Prostate gland (tissue), 2 donors: ENCODE results near the gene STK39.

Experiments
- POLR2AphosphoS5 ChIP-seq: sonication (generic); formaldehyde crosslinking; IDR thresholded peaks from one replicate; pipeline ENCODE4 v1.6.1; 2017; ENCODE audit warnings: antibody characterized with exemption
- TF ChIP-seq, protein P1 (sequence below), 4 experiments: fragments of 200-600 bp in 2 of 4; fragments of 450-650 bp in 2 of 4; sonication (generic) in 2 of 4; IDR thresholded peaks; 1 replicate in 3 of 4; 2 replicates in 1 of 4; pipeline ENCODE4 v1.5.1; 2016 to 2019; ENCODE audit warnings: antibody characterized with exemption in 4 of 4, mild to moderate bottlenecking in 2 of 4, moderate library complexity in 2 of 4

DNA sequence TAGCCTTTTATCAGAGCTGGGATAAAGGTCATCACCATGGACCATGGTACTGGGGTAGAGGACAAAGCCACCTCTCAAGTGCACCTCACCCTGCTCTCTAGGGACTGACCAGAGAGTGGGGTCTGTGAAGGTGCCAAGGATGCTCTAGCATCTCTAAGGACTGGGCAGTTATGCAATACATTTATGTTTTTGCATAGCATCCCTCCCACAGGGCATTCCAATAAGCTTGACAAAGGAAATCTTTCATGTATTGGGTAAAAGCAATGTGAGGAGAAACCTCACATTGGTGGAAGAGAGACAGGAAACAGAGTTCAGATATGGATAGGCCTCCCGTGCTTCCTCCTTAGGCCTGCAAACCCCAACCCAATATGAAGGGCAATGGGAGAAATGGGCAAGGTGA, 31.6 kb downstream of the STK39 start:
- TF ChIP-seq, protein P1, sequence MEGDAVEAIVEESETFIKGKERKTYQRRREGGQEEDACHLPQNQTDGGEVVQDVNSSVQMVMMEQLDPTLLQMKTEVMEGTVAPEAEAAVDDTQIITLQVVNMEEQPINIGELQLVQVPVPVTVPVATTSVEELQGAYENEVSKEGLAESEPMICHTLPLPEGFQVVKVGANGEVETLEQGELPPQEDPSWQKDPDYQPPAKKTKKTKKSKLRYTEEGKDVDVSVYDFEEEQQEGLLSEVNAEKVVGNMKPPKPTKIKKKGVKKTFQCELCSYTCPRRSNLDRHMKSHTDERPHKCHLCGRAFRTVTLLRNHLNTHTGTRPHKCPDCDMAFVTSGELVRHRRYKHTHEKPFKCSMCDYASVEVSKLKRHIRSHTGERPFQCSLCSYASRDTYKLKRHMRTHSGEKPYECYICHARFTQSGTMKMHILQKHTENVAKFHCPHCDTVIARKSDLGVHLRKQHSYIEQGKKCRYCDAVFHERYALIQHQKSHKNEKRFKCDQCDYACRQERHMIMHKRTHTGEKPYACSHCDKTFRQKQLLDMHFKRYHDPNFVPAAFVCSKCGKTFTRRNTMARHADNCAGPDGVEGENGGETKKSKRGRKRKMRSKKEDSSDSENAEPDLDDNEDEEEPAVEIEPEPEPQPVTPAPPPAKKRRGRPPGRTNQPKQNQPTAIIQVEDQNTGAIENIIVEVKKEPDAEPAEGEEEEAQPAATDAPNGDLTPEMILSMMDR (IDR thresholded peaks at IDR 0.05) = no peak
- no peak for TF ChIP-seq POLR2AphosphoS5
